Measurements from ENCODE around the gene HACL1. TPM values are rescaled to one million over a fixed set of nuclear protein-coding genes. Genes with fewer than 3 reads are reported as not detected.

Gene HACL1
- total and polyA plus RNA-seq, 11 donors: 7.2 to 21.5 (median 12.6) TPM

- Histone ChIP-seq H3K27ac (no peak overlapping the region), H3K36me3 (peaks cover 0 to 2% (median 0%) of the 10 kb centered on the region in 9 donors), H3K4me3 (no peak overlapping the region), H3K9me3 (peaks cover 0 to 4% (median 0%) of the 10 kb centered on the region in 12 donors), H3K27me3 (no peaks in the 10 kb centered on the region), H3K4me1 (peaks cover 0 to 5% (median 0%) of the 10 kb centered on the region in 12 donors)
- DNase-seq (no peak), ATAC-seq (no peak)
- 73 to 94% (median 86%) methylated on average over 3 to 6 of the region's 6 CpGs for WGBS, 4 donors
- intact Hi-C loops (cut with DNase I): loop anchor here in 3 of 10 donors (5.0 to 10.0 kb wide), 4 partner anchors 125 to 348 kb away; partner anchors contain the start of genes CAPN7 (in 1 of the 3), EAF1 (in 1 of the 3) and METTL6 (in 1 of the 3)
- TF ChIP-seq CTCF (IDR thresholded peaks at IDR 0.05): no peak
- no peak for TF ChIP-seq POLR2A (IDR thresholded peaks at IDR 0.05)
Observed at GRCh38 chr3:15549846-15550245, 51.5 kb downstream of the HACL1 start.

GRCh38 chr3:15542614-15543013, 58.8 kb downstream of the HACL1 start:
- ATAC-seq (peak; percentile 67 to 91 (median 81)), DNase-seq (no peak)
- no peaks in the 10 kb centered on the region for H3K27me3 ChIP-seq
- 20 to 23% (median 22%) methylated on average over 5 of the region's 5 CpGs for WGBS, 4 donors
- peak overlapping the region in 5 of 12 donors; percentile 2 to 52 (median 37) for H3K27ac ChIP-seq
- TF ChIP-seq CTCF (IDR thresholded peaks at IDR 0.05) (no peak), POLR2A (IDR thresholded peaks at IDR 0.05) (no peak)
- no peaks in the 10 kb centered on the region for H3K36me3 ChIP-seq
- intact Hi-C loops (cut with DNase I): no loop called here
- peaks cover 0 to 4% (median 0%) of the 10 kb centered on the region in 12 donors for H3K9me3 ChIP-seq
- peaks cover 0 to 17% (median 11%) of the 10 kb centered on the region in 12 donors for H3K4me1 ChIP-seq
- H3K4me3 ChIP-seq: no peak overlapping the region

- no peak for DNase-seq
- H3K36me3 ChIP-seq: no peaks in the 10 kb centered on the region
- TF ChIP-seq CTCF (IDR thresholded peaks at IDR 0.05) (no peak), POLR2A (IDR thresholded peaks at IDR 0.05) (no peak)
- WGBS, 4 donors: 92 to 97% (median 93%) methylated on average over 4 of the region's 4 CpGs
- no peak overlapping the region for H3K4me3 ChIP-seq
- no peak for ATAC-seq
- no peaks in the 10 kb centered on the region for H3K27me3 ChIP-seq
- H3K9me3 ChIP-seq: peaks cover 0 to under 1% (median 0%) of the 10 kb centered on the region in 12 donors
- peaks cover 0 to 20% (median 11%) of the 10 kb centered on the region in 12 donors for H3K4me1 ChIP-seq
- H3K27ac ChIP-seq: no peak overlapping the region
- intact Hi-C loops (cut with DNase I): no loop called here
Observed at GRCh38 chr3:15541371-15541770, 60.0 kb downstream of the HACL1 start.

GRCh38 chr3:15539066-15539465, 62.3 kb downstream of the HACL1 start:
- Histone ChIP-seq H3K27ac (no peak overlapping the region), H3K4me1 (peaks cover 0 to 26% (median 11%) of the 10 kb centered on the region in 12 donors), H3K36me3 (no peaks in the 10 kb centered on the region), H3K9me3 (no peaks in the 10 kb centered on the region), H3K27me3 (no peaks in the 10 kb centered on the region), H3K4me3 (no peak overlapping the region)
- 88 to 100% (median 93%) methylated on average over 1 of the region's 1 CpG for WGBS, 4 donors
- DNase-seq (no peak), ATAC-seq (no peak)
- intact Hi-C loops (cut with DNase I): no loop called here
- TF ChIP-seq CTCF (IDR thresholded peaks at IDR 0.05): no peak
- TF ChIP-seq POLR2A (IDR thresholded peaks at IDR 0.05): no peak
